UCSD-AML1 (cell line): ENCODE measurements around the gene KCNJ1.

Experiments
- DNase-seq: peaks from one replicate; lab custom pipeline; 2025; ENCODE audit not compliant: unreplicated experiment; lab: John Stamatoyannopoulos, UW

The KCNJ1 gene

DNA sequence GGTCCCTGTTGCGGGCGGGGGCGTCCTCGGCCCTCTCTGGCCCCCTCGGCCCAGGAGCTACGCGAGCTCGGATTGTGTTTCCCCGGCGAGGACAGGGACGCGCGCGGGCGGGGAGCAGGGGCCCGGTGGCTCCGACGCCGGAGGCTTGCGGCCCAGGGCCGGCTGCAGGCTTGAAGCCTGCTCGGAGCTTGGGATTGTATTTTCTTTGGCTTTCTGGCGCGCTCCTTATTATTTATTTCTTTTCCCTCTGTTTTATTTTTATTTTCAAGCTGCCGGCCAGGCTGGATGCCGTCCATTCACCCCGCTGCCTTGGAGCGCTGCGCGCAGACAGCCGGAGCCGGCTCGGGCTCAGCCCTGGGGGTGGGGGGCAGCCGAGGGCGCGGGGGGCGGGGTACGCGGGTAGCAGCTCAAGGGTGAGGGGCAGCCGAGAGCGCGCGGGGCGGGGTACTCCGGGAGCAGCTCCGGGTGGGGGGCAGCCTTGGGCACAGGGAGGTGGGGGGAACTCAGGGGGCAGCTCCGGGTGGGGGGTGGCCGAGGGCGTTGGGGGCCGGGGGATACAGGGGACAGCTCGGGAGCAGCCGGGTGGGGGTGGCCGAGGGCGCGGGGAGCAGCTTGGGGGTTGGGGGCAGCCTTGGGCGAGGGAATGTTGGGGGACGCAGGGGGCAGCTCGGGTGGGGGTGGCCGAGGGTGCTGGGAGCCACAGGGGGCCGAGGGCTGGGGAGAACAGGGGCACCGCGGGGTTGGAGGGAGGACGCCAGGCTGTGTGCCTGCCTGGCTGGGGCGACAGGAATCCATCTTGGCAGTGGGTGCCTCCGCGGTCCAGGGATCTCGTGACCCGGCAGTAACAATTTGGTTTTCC lies 42.7 kb downstream of the KCNJ1 start:
- no peak for DNase-seq

- no peak for DNase-seq
Observed at GRCh38 chr11:128823753-128824152, 43.3 kb downstream of the KCNJ1 start.

- no peak for DNase-seq
Observed at GRCh38 chr11:128822130-128822529, 45.0 kb downstream of the KCNJ1 start.

GRCh38 chr11:128821556-128821955 lies 45.5 kb downstream of the KCNJ1 start:
- no peak for DNase-seq

- DNase-seq: no peak
Observed at GRCh38 chr11:128819198-128819597, 47.9 kb downstream of the KCNJ1 start.

DNA sequence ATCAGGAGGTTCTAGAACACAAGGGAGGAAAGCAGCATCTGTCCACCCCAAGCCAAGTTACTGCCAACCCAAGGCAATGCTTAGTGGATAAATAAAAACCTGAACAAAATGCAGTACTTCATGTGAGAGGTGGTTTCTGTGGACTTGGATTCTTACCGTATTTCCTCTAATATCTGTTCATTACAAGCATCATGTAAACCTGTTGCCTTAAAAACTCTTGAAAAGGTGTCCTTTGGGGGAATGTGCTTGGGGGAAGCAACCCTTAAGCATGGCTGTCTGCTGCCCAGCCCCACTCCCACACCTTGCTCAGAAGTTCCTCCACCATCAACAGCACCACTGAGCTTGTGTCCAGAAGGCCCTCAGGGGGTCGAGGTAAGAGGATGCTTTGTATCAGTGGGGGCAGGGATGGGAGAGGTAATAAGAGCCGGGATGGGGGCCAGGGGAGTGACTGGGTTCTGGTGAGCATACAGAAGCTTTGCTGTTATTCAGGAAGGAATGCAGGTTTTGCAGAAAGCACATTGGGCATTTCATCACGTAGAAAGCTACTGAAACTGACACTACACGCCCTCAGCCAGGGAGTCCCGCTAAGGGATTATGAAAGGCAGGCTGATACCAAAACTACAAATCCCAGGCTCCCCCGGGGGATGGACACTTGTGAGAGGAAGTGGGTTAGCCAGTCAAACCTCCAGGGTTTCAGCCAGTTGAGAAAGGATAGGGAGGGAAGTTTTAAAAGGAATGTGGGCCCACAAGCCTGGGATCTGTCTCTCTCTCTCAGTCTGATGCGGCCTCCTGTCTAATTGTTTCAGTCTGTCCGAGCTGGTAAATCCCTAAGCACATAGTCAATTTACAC lies 52.0 kb downstream of the KCNJ1 start:
- peak; percentile 42 for DNase-seq

- no peak for DNase-seq
Observed at GRCh38 chr11:128813729-128814128, 53.4 kb downstream of the KCNJ1 start.

DNA sequence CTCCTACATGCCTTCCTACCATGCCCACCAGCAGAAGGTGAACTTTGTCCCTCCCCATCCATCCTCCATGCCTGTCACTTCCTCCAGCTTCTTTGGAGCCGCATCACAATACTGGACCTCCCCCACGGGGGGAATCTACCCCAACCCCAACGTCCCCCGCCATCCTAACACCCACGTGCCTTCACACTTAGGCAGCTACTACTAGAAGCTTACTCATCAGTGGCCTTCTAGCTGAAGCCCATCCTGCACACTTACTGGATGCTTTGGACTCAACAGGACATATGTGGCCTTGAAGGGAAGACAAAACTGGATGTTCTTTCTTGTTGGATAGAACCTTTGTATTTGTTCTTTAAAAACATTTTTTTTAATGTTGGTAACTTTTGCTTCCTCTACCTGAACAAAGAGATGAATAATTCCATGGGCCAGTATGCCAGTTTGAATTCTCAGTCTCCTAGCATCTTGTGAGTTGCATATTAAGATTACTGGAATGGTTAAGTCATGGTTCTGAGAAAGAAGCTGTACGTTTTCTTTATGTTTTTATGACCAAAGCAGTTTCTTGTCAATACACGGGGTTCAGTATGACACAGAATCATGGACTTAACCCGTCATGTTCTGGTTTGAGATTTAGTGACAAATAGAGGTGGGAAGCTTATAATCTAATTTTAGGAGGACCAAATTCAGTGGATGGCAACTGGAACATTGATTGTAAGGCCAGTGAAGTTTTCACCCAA lies 56.1 kb downstream of the KCNJ1 start:
- DNase-seq: no peak

GRCh38 chr11:128809128-128809527 lies 58.0 kb downstream of the KCNJ1 start:
- DNase-seq: no peak

- DNase-seq: no peak
Observed at GRCh38 chr11:128807909-128808308, 59.2 kb downstream of the KCNJ1 start.

GRCh38 chr11:128806506-128807261 lies 60.4 kb downstream of the KCNJ1 start:
- DNase-seq: no peak

DNA sequence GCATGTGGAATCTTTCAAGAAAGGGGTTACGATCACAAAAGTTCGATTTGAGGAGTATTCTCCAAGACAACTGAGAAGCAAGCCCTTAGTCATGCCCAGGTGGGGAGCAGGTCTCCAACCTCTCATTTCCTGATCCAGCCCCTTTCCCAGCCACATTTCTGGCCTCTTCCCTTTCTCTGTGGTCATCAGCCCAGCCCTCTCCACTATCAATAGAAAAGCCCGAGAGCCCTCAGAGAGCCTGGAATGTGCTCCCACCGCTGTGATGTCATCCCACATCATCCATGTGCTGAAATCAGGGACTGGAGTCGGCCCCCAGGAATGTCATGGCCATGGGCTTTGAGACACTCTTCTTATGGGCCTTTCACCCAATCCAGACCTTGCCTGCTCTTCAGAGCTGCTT lies 62.6 kb downstream of the KCNJ1 start:
- DNase-seq: no peak

DNA sequence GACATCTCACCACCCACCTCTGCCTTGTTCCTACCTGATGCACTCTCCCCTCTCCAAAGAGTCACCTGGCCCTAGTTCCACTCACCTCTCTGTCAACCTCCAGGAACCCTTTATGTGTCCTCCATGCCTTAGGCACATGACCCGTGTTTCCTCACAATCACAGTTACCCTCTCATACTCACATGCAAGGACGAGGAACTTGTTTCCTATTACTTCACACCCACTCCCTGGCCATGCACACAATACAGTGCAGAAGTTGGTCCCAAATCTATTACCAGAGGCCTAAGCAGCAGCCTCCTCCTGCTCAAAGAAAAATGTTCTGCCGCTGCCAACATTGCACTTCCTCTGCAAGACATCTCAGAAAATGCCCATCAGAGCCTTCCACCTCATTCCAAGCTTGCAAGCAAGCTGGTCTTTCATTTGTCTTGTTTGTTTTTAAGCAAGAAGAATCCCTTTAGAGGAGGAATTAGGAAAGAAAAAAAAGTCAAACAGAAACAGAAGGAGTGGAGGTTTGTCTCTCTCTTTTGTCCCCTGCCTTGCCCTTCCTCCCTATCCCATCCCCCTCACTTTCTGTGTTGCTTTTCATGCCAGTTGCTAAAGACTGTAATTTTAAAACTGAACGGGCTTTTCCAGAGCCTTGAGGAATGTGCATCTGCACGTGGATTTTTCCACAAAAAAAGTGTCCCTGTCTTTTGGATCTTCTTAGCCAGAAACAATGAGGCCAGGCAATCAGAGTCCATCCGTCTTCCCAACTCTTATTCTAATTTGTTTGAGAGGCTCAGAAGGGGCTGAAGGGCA lies 63.4 kb downstream of the KCNJ1 start:
- no peak for DNase-seq

DNA sequence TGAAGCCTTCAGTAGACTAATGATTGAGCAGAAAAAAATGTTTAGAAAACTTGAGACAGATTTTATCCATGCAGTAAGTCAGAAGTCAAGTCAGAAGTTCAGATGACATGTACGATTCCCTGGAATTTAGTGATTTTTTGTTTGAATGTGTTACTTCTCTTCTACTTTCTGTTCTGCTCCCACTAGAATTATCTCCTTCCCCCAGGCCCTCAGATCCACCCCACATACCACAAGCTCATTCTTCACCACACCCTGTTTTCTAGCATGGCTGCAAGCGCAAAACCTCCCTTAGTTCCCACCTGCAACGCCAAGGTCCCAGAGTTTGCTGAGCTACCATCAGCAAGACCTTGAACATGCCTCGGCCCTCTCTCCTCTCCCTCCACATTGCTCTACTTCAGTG lies 64.1 kb downstream of the KCNJ1 start:
- DNase-seq: no peak

GRCh38 chr11:128802358-128802981 lies 64.6 kb downstream of the KCNJ1 start:
- DNase-seq: no peak

- no peak for DNase-seq
Observed at GRCh38 chr11:128800871-128801417, 66.2 kb downstream of the KCNJ1 start.

GRCh38 chr11:128796270-128796669 lies 70.8 kb downstream of the KCNJ1 start:
- no peak for DNase-seq

DNA sequence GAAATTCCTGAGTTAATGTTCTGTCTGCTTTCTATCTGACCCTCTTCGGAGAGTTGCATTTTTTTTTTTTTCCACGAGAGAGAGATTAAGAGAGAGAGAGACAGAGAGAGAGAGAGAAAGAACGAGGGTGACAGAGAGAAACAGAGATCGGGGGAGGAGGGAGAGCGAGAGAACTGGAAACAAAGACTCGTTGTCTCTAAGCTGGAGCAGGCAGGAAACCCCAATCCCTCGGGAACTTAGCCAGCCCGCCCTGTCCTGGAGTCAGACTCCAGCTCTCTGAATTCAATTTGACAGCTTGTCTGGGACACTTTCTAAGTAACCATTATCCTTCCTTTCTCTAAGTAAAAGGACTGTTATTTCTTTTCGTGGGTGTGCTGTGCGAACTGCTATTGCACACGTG lies 76.9 kb downstream of the KCNJ1 start:
- no peak for DNase-seq

GRCh38 chr11:128789497-128790150 lies 77.5 kb downstream of the KCNJ1 start:
- DNase-seq: no peak
